ENCODE data around the gene USH1C. TPM values are rescaled to one million over a fixed set of nuclear protein-coding genes. Genes with fewer than 3 reads are reported as not detected.

The USH1C gene
- total RNA-seq, 4 donors from 2014 or later: 1.1 TPM; not detected in 3

DNA sequence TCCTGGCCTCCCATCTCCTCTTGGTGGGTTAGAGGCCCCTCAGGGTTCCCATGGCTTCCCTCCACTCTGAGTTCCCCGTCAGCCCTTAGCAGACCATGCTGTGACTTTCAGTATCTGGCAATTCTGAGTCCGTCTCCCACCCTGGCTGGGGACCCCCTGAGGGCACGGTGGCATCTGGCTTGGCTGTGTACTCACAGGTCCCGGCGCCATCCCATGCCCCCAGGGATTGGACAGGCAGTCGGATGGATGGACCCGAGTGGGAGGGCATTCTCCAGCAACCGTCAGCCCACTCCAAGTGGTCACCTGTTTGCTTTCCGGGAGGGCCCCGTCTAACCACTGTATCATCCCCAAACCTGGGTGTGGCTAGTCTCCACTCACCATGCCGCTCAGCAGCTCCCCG lies 43.5 kb downstream of the USH1C start:
- ATAC-seq: no peak
- H3K36me3 ChIP-seq: no peaks in the 10 kb centered on the region
- WGBS, 2 donors (ENCODE audit: low coverage in 1 of 2): no CpG with 5 or more reads among the region's 12 CpGs

DNA sequence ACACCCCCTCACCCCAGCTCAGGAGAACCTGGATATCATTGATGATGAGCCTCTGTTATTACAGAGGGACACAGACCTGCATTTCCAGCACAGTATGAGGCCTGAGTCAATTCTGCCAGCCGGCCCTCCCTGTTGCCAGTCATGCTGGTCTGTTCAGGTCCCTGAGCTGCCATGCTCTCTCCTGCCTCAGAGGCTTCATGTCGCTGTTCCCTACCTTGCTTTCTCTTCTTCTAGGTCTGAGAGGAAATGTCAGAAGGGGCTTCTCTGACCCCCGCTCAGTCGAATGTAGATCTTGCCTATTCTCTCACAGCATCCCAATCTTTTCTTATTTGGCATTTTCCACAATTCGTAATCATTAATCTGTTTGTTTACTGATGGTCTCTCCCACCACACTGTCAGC lies 45.7 kb downstream of the USH1C start:
- no peak for ATAC-seq
- H3K27ac ChIP-seq: no peak overlapping the region

More for the DNA sequence above, 43.5 kb downstream of the USH1C start:
- no peak overlapping the region for H3K27ac ChIP-seq
- H3K27me3 ChIP-seq: no peaks in the 10 kb centered on the region
- TF ChIP-seq, protein P1, sequence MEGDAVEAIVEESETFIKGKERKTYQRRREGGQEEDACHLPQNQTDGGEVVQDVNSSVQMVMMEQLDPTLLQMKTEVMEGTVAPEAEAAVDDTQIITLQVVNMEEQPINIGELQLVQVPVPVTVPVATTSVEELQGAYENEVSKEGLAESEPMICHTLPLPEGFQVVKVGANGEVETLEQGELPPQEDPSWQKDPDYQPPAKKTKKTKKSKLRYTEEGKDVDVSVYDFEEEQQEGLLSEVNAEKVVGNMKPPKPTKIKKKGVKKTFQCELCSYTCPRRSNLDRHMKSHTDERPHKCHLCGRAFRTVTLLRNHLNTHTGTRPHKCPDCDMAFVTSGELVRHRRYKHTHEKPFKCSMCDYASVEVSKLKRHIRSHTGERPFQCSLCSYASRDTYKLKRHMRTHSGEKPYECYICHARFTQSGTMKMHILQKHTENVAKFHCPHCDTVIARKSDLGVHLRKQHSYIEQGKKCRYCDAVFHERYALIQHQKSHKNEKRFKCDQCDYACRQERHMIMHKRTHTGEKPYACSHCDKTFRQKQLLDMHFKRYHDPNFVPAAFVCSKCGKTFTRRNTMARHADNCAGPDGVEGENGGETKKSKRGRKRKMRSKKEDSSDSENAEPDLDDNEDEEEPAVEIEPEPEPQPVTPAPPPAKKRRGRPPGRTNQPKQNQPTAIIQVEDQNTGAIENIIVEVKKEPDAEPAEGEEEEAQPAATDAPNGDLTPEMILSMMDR (IDR thresholded peaks at IDR 0.05): no peak
- TF ChIP-seq EP300 (IDR thresholded peaks at IDR 0.05): no peak
- TF ChIP-seq POLR2AphosphoS5 (IDR thresholded peaks at IDR 0.05): no peak
- TF ChIP-seq POLR2A (IDR thresholded peaks at IDR 0.05): no peak
- H3K4me1 ChIP-seq: peaks cover 0 to 6% (median 0%) of the 10 kb centered on the region in 3 donors
- no peak overlapping the region for H3K4me3 ChIP-seq
- H3K9me3 ChIP-seq: no peaks in the 10 kb centered on the region

DNA sequence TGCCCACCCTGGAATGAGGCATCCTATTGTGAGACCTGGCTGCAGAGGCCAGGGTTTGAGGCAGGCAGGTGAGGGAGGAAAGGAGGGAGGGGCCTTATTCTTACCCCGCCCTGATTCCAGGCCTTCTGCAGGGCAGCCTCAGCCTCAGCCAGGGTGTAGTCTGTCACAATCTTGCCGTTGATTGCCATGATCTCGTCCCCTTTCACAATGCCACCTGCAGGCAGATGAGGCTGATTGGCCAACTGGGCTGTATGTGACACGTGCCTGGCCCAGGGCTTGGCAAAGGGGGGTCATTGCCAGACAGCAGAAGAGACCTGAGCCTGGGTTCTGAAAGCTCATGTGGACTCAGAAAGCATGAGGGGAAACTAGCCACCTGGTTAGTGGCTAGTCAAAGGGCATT lies 46.2 kb downstream of the USH1C start:
- Histone ChIP-seq H3K4me3 (no peak overlapping the region), H3K27ac (no peak overlapping the region), H3K36me3 (no peaks in the 10 kb centered on the region), H3K9me3 (no peaks in the 10 kb centered on the region), H3K4me1 (no peaks in the 10 kb centered on the region), H3K27me3 (peaks cover 12% of the 10 kb centered on the region)
- WGBS, 2 donors (ENCODE audit: low coverage in 1 of 2): 56 to 90% methylated on average over 2 to 3 of the region's 4 CpGs
- no peak for TF ChIP-seq POLR2AphosphoS5 (IDR thresholded peaks at IDR 0.05)
- TF ChIP-seq, protein P1 (IDR thresholded peaks at IDR 0.05): no peak
- TF ChIP-seq POLR2A (IDR thresholded peaks at IDR 0.05): no peak
- no peak for TF ChIP-seq EP300 (IDR thresholded peaks at IDR 0.05)
- ATAC-seq: no peak

More for the DNA sequence above, 45.7 kb downstream of the USH1C start:
- Histone ChIP-seq H3K27me3 (peaks cover 8% of the 10 kb centered on the region), H3K4me3 (no peak overlapping the region), H3K9me3 (no peaks in the 10 kb centered on the region), H3K36me3 (no peaks in the 10 kb centered on the region), H3K4me1 (no peaks in the 10 kb centered on the region)
- 58 to 70% methylated on average over 2 to 4 of the region's 5 CpGs for WGBS, 2 donors (ENCODE audit: low coverage in 1 of 2)
- TF ChIP-seq, protein P1 (IDR thresholded peaks at IDR 0.05): no peak
- TF ChIP-seq POLR2A (IDR thresholded peaks at IDR 0.05): no peak
- TF ChIP-seq POLR2AphosphoS5 (IDR thresholded peaks at IDR 0.05): no peak
- no peak for TF ChIP-seq EP300 (IDR thresholded peaks at IDR 0.05)

DNA sequence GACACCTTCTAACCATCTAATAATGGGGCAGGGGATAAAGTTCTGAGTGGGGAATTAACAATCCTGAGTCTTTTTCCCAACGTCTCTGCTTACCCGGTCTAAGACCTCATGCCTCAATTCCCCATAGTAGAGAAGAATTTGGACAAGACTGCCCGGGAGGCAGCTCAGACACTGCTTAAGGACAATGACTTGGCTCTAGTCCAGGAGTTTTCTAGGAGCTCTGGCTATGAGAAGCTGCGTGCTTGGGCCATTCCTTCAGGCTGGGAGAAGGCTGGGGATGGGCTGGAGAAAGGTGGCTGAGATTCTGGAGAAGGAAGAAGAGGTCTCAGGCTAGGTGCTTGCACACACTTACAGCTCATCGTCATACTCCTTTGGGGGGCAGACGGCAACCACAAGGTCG lies 47.8 kb downstream of the USH1C start:
- WGBS, 2 donors (ENCODE audit: low coverage in 1 of 2): 40 to 71% methylated on average over 2 to 4 of the region's 7 CpGs
- no peak for TF ChIP-seq POLR2AphosphoS5 (IDR thresholded peaks at IDR 0.05)
- TF ChIP-seq POLR2A (IDR thresholded peaks at IDR 0.05): no peak
- TF ChIP-seq, protein P1 (IDR thresholded peaks at IDR 0.05): no peak
- TF ChIP-seq EP300 (IDR thresholded peaks at IDR 0.05): no peak
- no peak overlapping the region for H3K27ac ChIP-seq

DNA sequence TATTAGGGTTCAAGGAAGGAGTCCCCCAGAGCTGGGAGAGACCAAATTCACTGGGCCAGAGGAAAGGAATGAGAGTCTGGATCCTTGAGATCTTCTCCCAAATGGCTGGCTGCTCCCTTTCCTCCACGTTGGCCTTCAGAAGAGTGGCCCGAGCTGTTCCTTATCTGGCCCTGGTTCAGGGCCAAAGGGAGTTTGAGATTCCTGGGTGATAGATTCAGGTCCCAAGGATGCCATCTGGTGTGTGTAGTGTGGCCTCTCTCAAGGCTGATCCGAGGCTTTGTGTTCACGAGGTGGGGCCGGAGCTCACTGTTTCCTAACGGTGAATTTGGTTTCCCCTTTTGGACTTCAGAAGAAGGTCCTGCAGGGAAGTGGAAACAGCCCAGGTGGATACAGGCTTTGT lies 50.2 kb downstream of the USH1C start:
- no peak overlapping the region for H3K4me3 ChIP-seq
- TF ChIP-seq, protein P1 (IDR thresholded peaks at IDR 0.05): no peak
- TF ChIP-seq POLR2AphosphoS5 (IDR thresholded peaks at IDR 0.05): no peak
- WGBS, 2 donors (ENCODE audit: low coverage in 1 of 2): 42 to 83% methylated on average over 1 to 2 of the region's 6 CpGs
- no peak overlapping the region for H3K27ac ChIP-seq
- H3K36me3 ChIP-seq: no peaks in the 10 kb centered on the region
- ATAC-seq: no peak
- H3K9me3 ChIP-seq: no peaks in the 10 kb centered on the region
- H3K27me3 ChIP-seq: peaks cover 36% of the 10 kb centered on the region
- H3K4me1 ChIP-seq: no peaks in the 10 kb centered on the region

More for the DNA sequence above, 47.8 kb downstream of the USH1C start:
- no peak for ATAC-seq
- no peaks in the 10 kb centered on the region for H3K36me3 ChIP-seq
- no peak overlapping the region for H3K4me3 ChIP-seq
- H3K4me1 ChIP-seq: no peaks in the 10 kb centered on the region
- H3K9me3 ChIP-seq: no peaks in the 10 kb centered on the region
- H3K27me3 ChIP-seq: peaks cover 22% of the 10 kb centered on the region

Measured in gastroesophageal sphincter (tissue), 4 donors.